Uterus (tissue), 4 donors: ENCODE data around the gene HMGN4. TPM values are rescaled to one million over a fixed set of nuclear protein-coding genes. Genes with fewer than 3 reads are reported as not detected.
A peak's percentile ranks its signal among the peaks of the same experiment; 100 is the strongest.

Source experiments
- DNase-seq, 2 donors: peaks; one replicate each; pipeline ENCODE4 v3.0.0-alpha.2; 2019 to 2020
- H3K27ac ChIP-seq, 2 donors: fragments of 200-600 bp; sonication (generic); 1 replicate in 1 of 2; 2 replicates in 1 of 2; pipeline ENCODE4 v1.5.1; 2016 to 2018
- H3K27me3 ChIP-seq, 2 donors: fragments of 200-600 bp; sonication (generic); one replicate each; pipeline ENCODE4 v1.5.1; 2018 to 2019; ENCODE audit warnings: control low read depth in 1 of 2
- H3K36me3 ChIP-seq, 2 donors: fragments of 200-600 bp; sonication (generic); one replicate each; pipeline ENCODE4 v1.5.1; 2019; ENCODE audit warnings: control low read depth in 1 of 2
- H3K4me1 ChIP-seq, 2 donors: fragments of 200-600 bp; sonication (generic); one replicate each; pipeline ENCODE4 v1.5.1; 2018 to 2019; ENCODE audit warnings: control low read depth in 1 of 2
- H3K4me3 ChIP-seq, 2 donors: fragments of 200-600 bp; sonication (generic); 1 replicate in 1 of 2; 2 replicates in 1 of 2; pipeline ENCODE4 v1.5.1; 2018 to 2019; ENCODE audit warnings: mild to moderate bottlenecking in 1 of 2
- H3K9me3 ChIP-seq, 2 donors: fragments of 200-600 bp; sonication (generic); one replicate each; pipeline ENCODE4 v1.5.1; 2019; ENCODE audit warnings: control low read depth in 1 of 2
- CTCF ChIP-seq, 4 experiments: fragments of 200-600 bp in 2 of 4; fragments of 450-650 bp in 2 of 4; sonication (generic) in 2 of 4; IDR thresholded peaks; one replicate each; pipeline ENCODE4 v1.5.1; 2016 to 2019; ENCODE audit warnings: antibody characterized with exemption in 4 of 4, mild to moderate bottlenecking in 2 of 4, moderate library complexity in 1 of 4
- POLR2A ChIP-seq, 2 donors: fragments of 450-650 bp; IDR thresholded peaks; one replicate each; pipeline ENCODE4 v1.6.1; 2016; ENCODE audit warnings: antibody characterized with exemption in 2 of 2, mild to moderate bottlenecking in 1 of 2, moderate library complexity in 1 of 2
- intact Hi-C: fragments of 100-400 bp; cut with DNase I; formaldehyde crosslinking; loops from one replicate; pipeline ENCODE4 v1.15.1; 2023; ENCODE audit warnings: low total_unique reads
- total RNA-seq, 4 donors: library from RNA; depleted of rRNA in 3 of 4; stranded (reverse); fragments of >200 nt in 3 of 4; gene quantifications; one replicate each; pipeline versions ENCODE4 v1.1.0 to v1.2.4, GENCODE V29; 2014 to 2023
- donor health status: DM: yes; HTN: yes; CAD: no.

HMGN4 gene
- total RNA-seq, 4 donors from 2014 or later: 14.6 to 89.0 (median 73.3) TPM

- no peaks in the 10 kb centered on the region for H3K36me3 ChIP-seq
- H3K4me3 ChIP-seq: no peak overlapping the region
- no peaks in the 10 kb centered on the region for H3K9me3 ChIP-seq
- H3K27ac ChIP-seq: no peak overlapping the region
- no peaks in the 10 kb centered on the region for H3K4me1 ChIP-seq
- H3K27me3 ChIP-seq: peaks cover 0 to 24% of the 10 kb centered on the region in 2 donors
- intact Hi-C loops: no loop called here
- no peak for DNase-seq
- TF ChIP-seq CTCF (IDR thresholded peaks at IDR 0.05): no peak
- no peak for TF ChIP-seq POLR2A (IDR thresholded peaks at IDR 0.05)
Measured at GRCh38 chr6:26575494-26575939, 37.4 kb downstream of the HMGN4 start.

GRCh38 chr6:26576407-26576843 lies 38.3 kb downstream of the HMGN4 start:
- Histone ChIP-seq H3K27ac (no peak overlapping the region), H3K4me1 (no peaks in the 10 kb centered on the region), H3K36me3 (no peaks in the 10 kb centered on the region), H3K27me3 (peaks cover 0 to 24% of the 10 kb centered on the region in 2 donors), H3K9me3 (no peaks in the 10 kb centered on the region), H3K4me3 (no peak overlapping the region)
- no peak for DNase-seq
- TF ChIP-seq POLR2A (IDR thresholded peaks at IDR 0.05) (no peak), CTCF (IDR thresholded peaks at IDR 0.05) (no peak)
- intact Hi-C loops: no loop called here

GRCh38 chr6:26576929-26577719 lies 39.0 kb downstream of the HMGN4 start:
- Histone ChIP-seq H3K27me3 (peaks cover 0 to 24% of the 10 kb centered on the region in 2 donors), H3K36me3 (no peaks in the 10 kb centered on the region), H3K4me1 (no peaks in the 10 kb centered on the region), H3K9me3 (no peaks in the 10 kb centered on the region), H3K4me3 (no peak overlapping the region), H3K27ac (no peak overlapping the region)
- intact Hi-C loops: no loop called here
- DNase-seq: peak in 1 of 2 donors; percentile 54
- TF ChIP-seq POLR2A (IDR thresholded peaks at IDR 0.05) (no peak), CTCF (IDR thresholded peaks at IDR 0.05) (no peak)

GRCh38 chr6:26577720-26578072 lies 39.5 kb downstream of the HMGN4 start:
- no peak for DNase-seq
- intact Hi-C loops: no loop called here
- no peak overlapping the region for H3K4me3 ChIP-seq

More at GRCh38 chr6:26577720-26578072, 39.5 kb downstream of the HMGN4 start:
- H3K27me3 ChIP-seq: peaks cover 0 to 24% of the 10 kb centered on the region in 2 donors
- H3K9me3 ChIP-seq: no peaks in the 10 kb centered on the region
- no peaks in the 10 kb centered on the region for H3K4me1 ChIP-seq
- no peak overlapping the region for H3K27ac ChIP-seq
- H3K36me3 ChIP-seq: no peaks in the 10 kb centered on the region
- TF ChIP-seq POLR2A (IDR thresholded peaks at IDR 0.05) (no peak), CTCF (IDR thresholded peaks at IDR 0.05) (no peak)
